HepG2 (cell line): Measurements from ENCODE around the gene PPARA. TPM values are rescaled to one million over a fixed set of nuclear protein-coding genes. Genes with fewer than 3 reads are reported as not detected.

Experiments
- ARID3A ChIP-seq: IDR thresholded peaks from 2 replicates; pipeline ENCODE4 v1.6.1; 2012; ENCODE audit warnings: low read depth, low read length, improper control_type of control experiment
- BCL6 ChIP-seq: IDR thresholded peaks from 2 replicates; pipeline ENCODE4 v1.6.1; 2016; ENCODE audit warnings: missing genetic modification reagents, missing compliant biosample characterization
- DR1 ChIP-seq: sonication (generic); formaldehyde crosslinking; IDR thresholded peaks from 2 replicates; pipeline ENCODE4 v1.8.0; 2021; ENCODE audit warnings: mild to moderate bottlenecking, missing genetic modification reagents, inconsistent platforms
- HES4 ChIP-seq: sonication (generic); formaldehyde crosslinking; IDR thresholded peaks from 2 replicates; pipeline ENCODE4 v1.9.0; 2021; ENCODE audit warnings: mild to moderate bottlenecking, missing genetic modification reagents, borderline replicate concordance
- IKZF5 ChIP-seq: IDR thresholded peaks from 2 replicates; pipeline ENCODE4 v1.6.1; 2018; ENCODE audit warnings: missing genetic modification reagents, mild to moderate bottlenecking, missing compliant biosample characterization
- KDM5B ChIP-seq: sonication (generic); formaldehyde crosslinking; IDR thresholded peaks from 2 replicates; pipeline ENCODE4 v1.4.0; 2020; ENCODE audit warnings: missing genetic modification reagents, mild to moderate bottlenecking, borderline replicate concordance
- KLF11 ChIP-seq: IDR thresholded peaks from 2 replicates; pipeline ENCODE4 v1.6.1; 2016; ENCODE audit warnings: missing compliant biosample characterization
- NKX3-1 ChIP-seq: sonication (generic); formaldehyde crosslinking; IDR thresholded peaks from 2 replicates; pipeline ENCODE4 v1.5.0; 2020; ENCODE audit warnings: missing genetic modification reagents
- POLR2AphosphoS5 ChIP-seq: IDR thresholded peaks from 2 replicates; pipeline ENCODE4 v1.6.1; 2012; ENCODE audit warnings: low read depth, low read length
- REL ChIP-seq: sonication (generic); formaldehyde crosslinking; conservative IDR thresholded peaks from 2 replicates; pipeline ENCODE4 v1.8.0; 2022; ENCODE audit warnings: mild to moderate bottlenecking, missing genetic modification reagents, moderate library complexity
- SP4 ChIP-seq: sonication (generic); formaldehyde crosslinking; IDR thresholded peaks from 2 replicates; pipeline ENCODE4 v1.8.1; 2023; ENCODE audit warnings: mild to moderate bottlenecking, missing genetic modification reagents
- THAP11 ChIP-seq: IDR thresholded peaks from 2 replicates; pipeline ENCODE4 v1.6.1; 2016; ENCODE audit warnings: missing biosample characterization, missing genetic modification reagents
- WIZ ChIP-seq: sonication (generic); formaldehyde crosslinking; IDR thresholded peaks from 2 replicates; pipeline ENCODE4 v1.5.1; 2020; ENCODE audit warnings: mild to moderate bottlenecking, missing genetic modification reagents
- ZNF260 ChIP-seq: sonication (generic); formaldehyde crosslinking; IDR thresholded peaks from 2 replicates; pipeline ENCODE4 v1.4.0; 2020; ENCODE audit warnings: missing genetic modification reagents, low read depth, mild to moderate bottlenecking, borderline replicate concordance
- ZNF280D ChIP-seq: sonication (generic); formaldehyde crosslinking; IDR thresholded peaks from 2 replicates; pipeline ENCODE4 v1.5.1; 2020; ENCODE audit warnings: mild to moderate bottlenecking, missing genetic modification reagents
- ZNF460 ChIP-seq: sonication (generic); formaldehyde crosslinking; IDR thresholded peaks from 2 replicates; pipeline ENCODE4 v1.5.1; 2020; ENCODE audit warnings: missing genetic modification reagents, mild to moderate bottlenecking, borderline replicate concordance
- ZNF484 ChIP-seq: sonication (generic); formaldehyde crosslinking; IDR thresholded peaks from 2 replicates; pipeline ENCODE4 v1.5.1; 2020; ENCODE audit warnings: mild to moderate bottlenecking, low read depth, missing genetic modification reagents, borderline replicate concordance
- ZNF569 ChIP-seq: sonication (generic); formaldehyde crosslinking; IDR thresholded peaks from 2 replicates; pipeline ENCODE4 v1.5.0; 2020; ENCODE audit warnings: mild to moderate bottlenecking, missing genetic modification reagents, moderate library complexity, borderline replicate concordance
- ZNF644 ChIP-seq: IDR thresholded peaks from 2 replicates; pipeline ENCODE4 v1.6.1; 2016; ENCODE audit warnings: low read depth
- ZNF720 ChIP-seq: sonication (generic); formaldehyde crosslinking; IDR thresholded peaks from 2 replicates; pipeline ENCODE4 v1.4.0; 2020; ENCODE audit warnings: missing genetic modification reagents
- ZNF891 ChIP-seq: sonication (generic); formaldehyde crosslinking; IDR thresholded peaks from 2 replicates; pipeline ENCODE4 v1.5.0; 2020; ENCODE audit warnings: mild to moderate bottlenecking, missing genetic modification reagents
- ZSCAN25 ChIP-seq: sonication (generic); formaldehyde crosslinking; IDR thresholded peaks from 2 replicates; pipeline ENCODE4 v1.8.0; 2022; ENCODE audit warnings: mild to moderate bottlenecking, missing genetic modification reagents
- polyA plus RNA-seq, 8 experiments: library from polyadenylated mRNA; depleted of rRNA in 3 of 8; stranded (reverse) in 7 of 8; unstranded in 1 of 8; fragments of >200 nt; fragmentation: Illumina TruSeq in 4 of 8; extraction: Trizol in 4 of 8; gene quantifications; 2 replicates each; pipeline versions ENCODE4 v1.2.1 to v1.2.3, GENCODE V29; 2011 to 2016; ENCODE audit warnings: low read depth in 4 of 8, missing spikeins in 1 of 8, mixed read lengths in 1 of 8; ENCODE audit not compliant: insufficient read depth in 1 of 8
- total RNA-seq, 5 experiments: library from RNA; depleted of rRNA; stranded (reverse); fragments of >200 nt; fragmentation: Illumina TruSeq; extraction: Trizol; gene quantifications; 2 replicates each; pipeline ENCODE4 v1.2.3, GENCODE V29; 2016; ENCODE audit warnings: low read depth in 1 of 5
- TF ChIP-seq, protein P1 (sequence below): sonication (generic); formaldehyde crosslinking; IDR thresholded peaks from 2 replicates; pipeline ENCODE4 v1.5.0; 2020; ENCODE audit warnings: mild to moderate bottlenecking, missing genetic modification reagents

PPARA gene
- total and polyA plus RNA-seq, 2 of the 13 experiments (the other 11 are each of a cell fraction or from before 2014, with no cell fraction given): 18.2 to 24.7 TPM

- no peak for TF ChIP-seq ZNF484 (CRISPR knock-in tag)
- TF ChIP-seq ARID3A: no peak
- no peak for TF ChIP-seq ZNF569
- TF ChIP-seq ZNF260 (CRISPR knock-in tag): no peak
- TF ChIP-seq, protein P1, sequence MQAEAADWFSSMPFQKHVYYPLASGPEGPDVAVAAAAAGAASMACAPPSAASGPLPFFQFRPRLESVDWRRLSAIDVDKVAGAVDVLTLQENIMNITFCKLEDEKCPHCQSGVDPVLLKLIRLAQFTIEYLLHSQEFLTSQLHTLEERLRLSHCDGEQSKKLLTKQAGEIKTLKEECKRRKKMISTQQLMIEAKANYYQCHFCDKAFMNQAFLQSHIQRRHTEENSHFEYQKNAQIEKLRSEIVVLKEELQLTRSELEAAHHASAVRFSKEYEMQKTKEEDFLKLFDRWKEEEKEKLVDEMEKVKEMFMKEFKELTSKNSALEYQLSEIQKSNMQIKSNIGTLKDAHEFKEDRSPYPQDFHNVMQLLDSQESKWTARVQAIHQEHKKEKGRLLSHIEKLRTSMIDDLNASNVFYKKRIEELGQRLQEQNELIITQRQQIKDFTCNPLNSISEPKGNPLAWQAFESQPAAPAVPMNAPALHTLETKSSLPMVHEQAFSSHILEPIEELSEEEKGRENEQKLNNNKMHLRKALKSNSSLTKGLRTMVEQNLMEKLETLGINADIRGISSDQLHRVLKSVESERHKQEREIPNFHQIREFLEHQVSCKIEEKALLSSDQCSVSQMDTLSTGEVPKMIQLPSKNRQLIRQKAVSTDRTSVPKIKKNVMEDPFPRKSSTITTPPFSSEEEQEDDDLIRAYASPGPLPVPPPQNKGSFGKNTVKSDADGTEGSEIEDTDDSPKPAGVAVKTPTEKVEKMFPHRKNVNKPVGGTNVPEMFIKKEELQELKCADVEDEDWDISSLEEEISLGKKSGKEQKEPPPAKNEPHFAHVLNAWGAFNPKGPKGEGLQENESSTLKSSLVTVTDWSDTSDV: no peak
- no peak for TF ChIP-seq IKZF5 (CRISPR knock-in tag)
- 0 out of 2 replicates have a peak, but pooled peaks have one; percentile 47 for TF ChIP-seq DR1 (CRISPR knock-in tag)
- peak; percentile 88 for TF ChIP-seq ZSCAN25
- no peak for TF ChIP-seq ZNF644 (CRISPR knock-in tag)
- TF ChIP-seq POLR2AphosphoS5: no peak
- TF ChIP-seq ZNF280D: no peak
- TF ChIP-seq ZNF720 (CRISPR knock-in tag): no peak
- TF ChIP-seq KDM5B: peak; percentile 55; the same call in 1 of the 2 replicates
- no peak for TF ChIP-seq BCL6 (CRISPR knock-in tag)
- no peak for TF ChIP-seq REL
- TF ChIP-seq HES4 (CRISPR knock-in tag): no peak
- peak; percentile 17; the same call in 1 of the 2 replicates for TF ChIP-seq THAP11
- TF ChIP-seq ZNF460 (CRISPR knock-in tag): no peak
- TF ChIP-seq NKX3-1 (CRISPR knock-in tag): no peak
- TF ChIP-seq SP4 (CRISPR knock-in tag): no peak
- no peak for TF ChIP-seq WIZ (CRISPR knock-in tag)
- no peak for TF ChIP-seq KLF11 (CRISPR knock-in tag)
- TF ChIP-seq ZNF891: no peak
Observed at GRCh38 chr22:46139895-46140350, 10.4 kb upstream of the PPARA start (continued).
